ENCODE data around the gene CDKN2AIP. TPM values are rescaled to one million over a fixed set of nuclear protein-coding genes. Genes with fewer than 3 reads are reported as not detected.

The CDKN2AIP gene
- total RNA-seq, 1 experiment from 2014 or later = 6.4 TPM

DNA sequence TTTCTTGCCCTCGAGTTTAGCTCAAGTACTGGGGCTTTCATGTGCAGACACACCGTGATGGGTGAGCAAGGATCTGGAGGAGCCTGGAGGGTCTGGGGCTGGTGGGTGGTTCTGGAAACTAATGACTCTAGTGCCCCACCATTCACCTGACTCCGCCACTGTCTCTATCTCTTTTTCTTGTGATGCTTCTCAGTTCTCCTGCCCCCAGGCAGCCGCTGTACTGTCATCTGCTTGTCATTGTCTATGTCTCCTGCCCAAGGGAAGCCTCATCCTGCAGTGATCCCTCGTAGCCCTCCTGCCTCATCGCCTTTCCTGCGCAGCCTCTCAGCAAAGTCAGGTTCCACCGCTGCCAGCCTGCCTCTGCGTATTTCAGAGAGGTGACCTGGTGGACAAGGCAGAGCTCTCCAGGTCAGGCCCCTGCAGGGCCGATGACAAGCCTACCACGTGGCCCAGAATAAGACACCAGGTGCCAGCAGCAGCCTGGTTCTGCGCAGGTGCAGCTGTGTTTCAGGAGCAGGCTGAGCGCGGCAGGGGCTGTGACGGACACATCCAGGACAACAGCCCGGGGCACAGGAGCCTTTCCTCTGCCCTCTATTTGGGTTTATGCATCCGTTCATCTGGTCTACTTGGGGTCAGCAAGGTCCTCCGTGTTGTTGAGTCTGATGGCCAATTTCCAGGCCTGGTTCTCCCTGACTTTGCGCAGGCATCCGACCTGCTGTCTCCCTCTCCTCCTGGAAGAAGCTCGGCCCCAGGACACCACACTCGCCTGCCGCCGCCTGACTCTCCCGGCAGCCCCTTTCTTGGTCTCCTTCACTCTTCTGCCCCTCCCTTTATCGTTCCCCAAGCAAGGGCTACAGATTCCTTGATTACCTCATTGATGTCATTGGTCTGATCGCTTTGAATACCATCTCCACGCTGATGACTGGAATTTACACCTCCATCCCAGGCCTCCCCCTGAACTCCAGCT is 30.9 kb upstream of the CDKN2AIP start:
- intact Hi-C loops (cut with micrococcal nuclease) = no loop called here
- ATAC-seq = no peak
- H3K9me2 ChIP-seq (ENCODE audit: insufficient read depth) = no peaks in the 10 kb centered on the region
- no peak for TF ChIP-seq YY1 (IDR thresholded peaks at IDR 0.05; ENCODE audit: extremely low read depth, insufficient replicate concordance, low read depth, low read length)
- TF ChIP-seq, protein P1, sequence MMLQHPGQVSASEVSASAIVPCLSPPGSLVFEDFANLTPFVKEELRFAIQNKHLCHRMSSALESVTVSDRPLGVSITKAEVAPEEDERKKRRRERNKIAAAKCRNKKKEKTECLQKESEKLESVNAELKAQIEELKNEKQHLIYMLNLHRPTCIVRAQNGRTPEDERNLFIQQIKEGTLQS (IDR thresholded peaks at IDR 0.05) = no peak
- TF ChIP-seq, protein P2, sequence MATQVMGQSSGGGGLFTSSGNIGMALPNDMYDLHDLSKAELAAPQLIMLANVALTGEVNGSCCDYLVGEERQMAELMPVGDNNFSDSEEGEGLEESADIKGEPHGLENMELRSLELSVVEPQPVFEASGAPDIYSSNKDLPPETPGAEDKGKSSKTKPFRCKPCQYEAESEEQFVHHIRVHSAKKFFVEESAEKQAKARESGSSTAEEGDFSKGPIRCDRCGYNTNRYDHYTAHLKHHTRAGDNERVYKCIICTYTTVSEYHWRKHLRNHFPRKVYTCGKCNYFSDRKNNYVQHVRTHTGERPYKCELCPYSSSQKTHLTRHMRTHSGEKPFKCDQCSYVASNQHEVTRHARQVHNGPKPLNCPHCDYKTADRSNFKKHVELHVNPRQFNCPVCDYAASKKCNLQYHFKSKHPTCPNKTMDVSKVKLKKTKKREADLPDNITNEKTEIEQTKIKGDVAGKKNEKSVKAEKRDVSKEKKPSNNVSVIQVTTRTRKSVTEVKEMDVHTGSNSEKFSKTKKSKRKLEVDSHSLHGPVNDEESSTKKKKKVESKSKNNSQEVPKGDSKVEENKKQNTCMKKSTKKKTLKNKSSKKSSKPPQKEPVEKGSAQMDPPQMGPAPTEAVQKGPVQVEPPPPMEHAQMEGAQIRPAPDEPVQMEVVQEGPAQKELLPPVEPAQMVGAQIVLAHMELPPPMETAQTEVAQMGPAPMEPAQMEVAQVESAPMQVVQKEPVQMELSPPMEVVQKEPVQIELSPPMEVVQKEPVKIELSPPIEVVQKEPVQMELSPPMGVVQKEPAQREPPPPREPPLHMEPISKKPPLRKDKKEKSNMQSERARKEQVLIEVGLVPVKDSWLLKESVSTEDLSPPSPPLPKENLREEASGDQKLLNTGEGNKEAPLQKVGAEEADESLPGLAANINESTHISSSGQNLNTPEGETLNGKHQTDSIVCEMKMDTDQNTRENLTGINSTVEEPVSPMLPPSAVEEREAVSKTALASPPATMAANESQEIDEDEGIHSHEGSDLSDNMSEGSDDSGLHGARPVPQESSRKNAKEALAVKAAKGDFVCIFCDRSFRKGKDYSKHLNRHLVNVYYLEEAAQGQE (IDR thresholded peaks at IDR 0.05; ENCODE audit: low read depth) = no peak
- no peak for DNase-seq (ENCODE audit: low read depth, low spot score)
- no peak overlapping the region for H3K4me3 ChIP-seq (replicated peaks in 1 of 2; ENCODE audit: low read depth in 1 of 2, low read length in 2 of 2)
- no TSS peak for BruUV-seq (replicated peaks)
- H3K4me2 ChIP-seq (ENCODE audit: low read length) = no peak overlapping the region
- H3K9me3 ChIP-seq (ENCODE audit: control insufficient read depth in 1 of 2, insufficient read depth in 1 of 2, low read depth in 1 of 2, low read length in 2 of 2) = no peaks in the 10 kb centered on the region
- no peaks in the 10 kb centered on the region for H3K36me3 ChIP-seq (ENCODE audit: control insufficient read depth in 1 of 2, insufficient read depth in 2 of 2, low read length in 2 of 2)
- H3K27ac ChIP-seq (ENCODE audit: low read depth, low read length) = no peak overlapping the region
- H4K20me1 ChIP-seq (ENCODE audit: insufficient read depth) = no peaks in the 10 kb centered on the region
- ChIA-PET RAD21 (ENCODE audit: low non-redundant PET in 1 of 2, low total read pairs in 2 of 2, uncharacterized antibody in 2 of 2, unreplicated experiment in 2 of 2) (no interaction called here), CTCF (no interaction called here), POLR2A (no interaction called here)
- H2AFZ ChIP-seq (ENCODE audit: low read depth, low read length, poor library complexity, severe bottlenecking) = no peak overlapping the region
- H3K4me1 ChIP-seq (ENCODE audit: control insufficient read depth in 1 of 2, insufficient read depth in 2 of 2, low read length in 2 of 2) = no peaks in the 10 kb centered on the region
- H3K9ac ChIP-seq (ENCODE audit: low read length) = no peak overlapping the region
- no peaks in the 10 kb centered on the region for H3K27me3 ChIP-seq (ENCODE audit: insufficient read depth, low read length)
- no peaks in the 10 kb centered on the region for H3K79me2 ChIP-seq (ENCODE audit: insufficient read depth, low read length)
